Ovary (tissue), 9 donors: ENCODE data around the gene HOATZ. TPM values are rescaled to one million over a fixed set of nuclear protein-coding genes. Genes with fewer than 3 reads are reported as not detected.
A peak's percentile ranks its signal among the peaks of the same experiment; 100 is the strongest.

Experiments
- DNase-seq, 5 donors: peaks; one replicate each; pipeline ENCODE4 v3.0.0-alpha.2; 2019 to 2020
- H3K27ac ChIP-seq, 2 donors: fragments of 200-600 bp; one replicate each; pipeline versions ENCODE4 v1.5.1 to v1.8.0; 2019 to 2022
- H3K27me3 ChIP-seq: fragments of 200-600 bp; one replicate; pipeline ENCODE4 v1.8.0; 2022
- H3K36me3 ChIP-seq: fragments of 200-600 bp; sonication (generic); one replicate; pipeline ENCODE4 v1.5.1; 2019
- H3K4me1 ChIP-seq: one replicate; pipeline ENCODE4 v1.8.1; 2013; ENCODE audit warnings: mild to moderate bottlenecking, moderate library complexity; ENCODE audit not compliant: insufficient read depth
- H3K4me3 ChIP-seq: fragments of 200-600 bp; sonication (generic); one replicate; pipeline ENCODE4 v1.5.1; 2017
- H3K9me3 ChIP-seq, 2 donors: fragments of 200-600 bp in 1 of 2; sonication (generic) in 1 of 2; one replicate each; pipeline versions ENCODE4 v1.5.1 to v1.8.1; 2013 to 2019; ENCODE audit warnings: mild to moderate bottlenecking in 1 of 2, moderate library complexity in 1 of 2
- CTCF ChIP-seq, 3 donors: fragments of 450-650 bp in 2 of 3; fragments of 200-600 bp in 1 of 3; IDR thresholded peaks; one replicate each; pipeline versions ENCODE4 v1.5.1 to v1.8.0; 2016 to 2022; ENCODE audit warnings: antibody characterized with exemption in 3 of 3, mild to moderate bottlenecking in 1 of 3
- EP300 ChIP-seq: sonication (generic); formaldehyde crosslinking; IDR thresholded peaks from one replicate; pipeline ENCODE4 v1.6.1; 2017; ENCODE audit warnings: antibody characterized with exemption
- POLR2A ChIP-seq: fragments of 450-650 bp; IDR thresholded peaks from one replicate; pipeline ENCODE4 v1.6.1; 2017; ENCODE audit warnings: antibody characterized with exemption, mild to moderate bottlenecking, moderate library complexity
- WGBS, 3 donors: extraction: QIAGEN DNeasy Blood & Tissue Kit in 1 of 3; methylation state at CpG; one replicate each; pipeline versions ENCODE4 v1.1.5 to v1.1.7; 2013 to 2017; 5-methylcytosine and 5-hydroxymethylcytosine counted together
- intact Hi-C, 4 donors: fragments of 100-400 bp; cut with DNase I; formaldehyde crosslinking; loops; one replicate each; pipeline versions ENCODE4 v1.11.0 to v1.15.1; 2022 to 2023
- polyA plus RNA-seq, 2 donors: library from polyadenylated mRNA; stranded (reverse); fragments of 200-250 nt in 1 of 2; fragments of 350-450 nt in 1 of 2; fragmentation: Illumina TruSeq in 1 of 2; extraction: RNeasy Lipid Tissue Mini Kit (QIAGEN cat#74804) in 1 of 2; gene quantifications; one replicate each; pipeline ENCODE4 v1.2.3, GENCODE V29; 2013 to 2014
- total RNA-seq, 7 donors: library from RNA; depleted of rRNA in 2 of 7; stranded (reverse); fragments of >200 nt in 2 of 7; fragmentation: NEBNext Ultra II Directional in 3 of 7; extraction: Animal tissue kit (Norgen Biotek cat#: 25700) in 3 of 7; gene quantifications; one replicate each; pipeline versions ENCODE4 v1.1.0 to v1.2.4, GENCODE V29; 2016 to 2023
- donor health status: DM: no; HTN: no; CAD: no; lungs with moderate emphysema.
- donor health status: DM: no; HTN: no; CAD: no.
- donor health status: Bipolar disorder and iron deficiency.
- donor health status: DM: yes; HTN: yes; CAD: no.
- donor health status: DM: no; HTN: no; CAD: no.
- donor health status: DM: yes; HTN: yes; CAD: no.

HOATZ gene
- total and polyA plus RNA-seq, 9 donors: 0.34 to 30.8 (median 1.9) TPM; not detected in 3

GRCh38 chr11:111500481-111500880 lies 14.1 kb upstream of the HOATZ start:
- H3K4me1 ChIP-seq: no peaks in the 10 kb centered on the region
- H3K4me3 ChIP-seq: no peak overlapping the region
- WGBS, 3 donors: 64 to 70% (median 69%) methylated on average over 1 of the region's 1 CpG
- H3K27me3 ChIP-seq: no peaks in the 10 kb centered on the region
- no peak overlapping the region for H3K27ac ChIP-seq
- no peak for DNase-seq
- no peaks in the 10 kb centered on the region for H3K9me3 ChIP-seq
- intact Hi-C loops: no loop called here
- TF ChIP-seq POLR2A: no peak
- no peak for TF ChIP-seq CTCF (IDR thresholded peaks at IDR 0.05)
- no peak for TF ChIP-seq EP300
- no peaks in the 10 kb centered on the region for H3K36me3 ChIP-seq

GRCh38 chr11:111502611-111503010 lies 12.0 kb upstream of the HOATZ start:
- H3K4me1 ChIP-seq: no peaks in the 10 kb centered on the region
- no peak overlapping the region for H3K27ac ChIP-seq
- H3K4me3 ChIP-seq: no peak overlapping the region
- TF ChIP-seq POLR2A (no peak), EP300 (no peak), CTCF (IDR thresholded peaks at IDR 0.05) (no peak)
- 77 to 85% (median 85%) methylated on average over 1 of the region's 1 CpG for WGBS, 3 donors
- H3K36me3 ChIP-seq: no peaks in the 10 kb centered on the region
- no peaks in the 10 kb centered on the region for H3K9me3 ChIP-seq
- H3K27me3 ChIP-seq: no peaks in the 10 kb centered on the region
- no peak for DNase-seq
- intact Hi-C loops: no loop called here

GRCh38 chr11:111510311-111510710 lies 4.3 kb upstream of the HOATZ start:
- no peak for TF ChIP-seq POLR2A
- TF ChIP-seq CTCF (IDR thresholded peaks at IDR 0.05): no peak
- TF ChIP-seq EP300: no peak
- Histone ChIP-seq H3K36me3 (no peaks in the 10 kb centered on the region), H3K9me3 (no peaks in the 10 kb centered on the region), H3K4me1 (peaks cover 6% of the 10 kb centered on the region), H3K4me3 (no peak overlapping the region), H3K27ac (no peak overlapping the region), H3K27me3 (peaks cover 3% of the 10 kb centered on the region)
- intact Hi-C loops: no loop called here
- 91 to 96% (median 93%) methylated on average over 1 of the region's 1 CpG for WGBS, 3 donors
- no peak for DNase-seq

GRCh38 chr11:111512296-111513239 lies 2.0 kb upstream of the HOATZ start, which contains the start of gene BTG4:
Gene BTG4, minus strand, starts transcription at chr11:111512386. Its CDS starts 13,610 bp downstream, at chr11:111498776.
- no peaks in the 10 kb centered on the region for H3K9me3 ChIP-seq
- peaks cover 6% of the 10 kb centered on the region for H3K4me1 ChIP-seq
- intact Hi-C loops: no loop called here
- 4% methylated on average over 78 to 90 of the region's 90 CpGs for WGBS, 3 donors
- H3K36me3 ChIP-seq: no peaks in the 10 kb centered on the region
- no peak within 1 kb of the TSS for H3K27ac ChIP-seq
- peaks cover 3% of the 10 kb centered on the region for H3K27me3 ChIP-seq
- no peak for TF ChIP-seq EP300
- TF ChIP-seq CTCF (IDR thresholded peaks at IDR 0.05): no peak
- no peak for TF ChIP-seq POLR2A
- peak in 2 of 5 donors; percentile 12 to 34 for DNase-seq
- peak within 1 kb of the TSS; percentile 21 for H3K4me3 ChIP-seq
